Endodermal cell (in vitro differentiated cells): Measurements from ENCODE around the gene ASNSD1. TPM values are rescaled to one million over a fixed set of nuclear protein-coding genes. Genes with fewer than 3 reads are reported as not detected.

Experiments used
- DNase-seq: peaks from one replicate; pipeline ENCODE4 v3.0.0-alpha.2; 2017
- H3K27ac ChIP-seq: 2 replicates; pipeline ENCODE4 v1.5.1; 2013; ENCODE audit warnings: mild to moderate bottlenecking, low read depth, low read length, moderate library complexity
- H3K27me3 ChIP-seq: 2 replicates; pipeline ENCODE4 v1.6.1; 2013; ENCODE audit warnings: mild to moderate bottlenecking, low read length, moderate library complexity; ENCODE audit not compliant: insufficient read depth, control insufficient read depth, poor library complexity, severe bottlenecking
- H3K36me3 ChIP-seq: 2 replicates; pipeline ENCODE4 v1.7.0; 2013; ENCODE audit warnings: mild to moderate bottlenecking, low read length, moderate library complexity; ENCODE audit not compliant: control insufficient read depth, insufficient read depth
- H3K4me1 ChIP-seq: one replicate; pipeline ENCODE4 v1.7.0; 2013; ENCODE audit warnings: low read length; ENCODE audit not compliant: control insufficient read depth, insufficient read depth
- H3K4me3 ChIP-seq: 2 replicates; pipeline ENCODE4 v1.5.1; 2013; ENCODE audit warnings: mild to moderate bottlenecking, low read length, moderate library complexity
- H3K9ac ChIP-seq: 2 replicates; pipeline ENCODE4 v1.6.1; 2013; ENCODE audit warnings: mild to moderate bottlenecking, low read length, moderate library complexity; ENCODE audit not compliant: poor library complexity, severe bottlenecking; ENCODE audit errors: extremely low read depth
- H3K9me3 ChIP-seq: 2 replicates; pipeline ENCODE4 v1.6.1; 2013; ENCODE audit warnings: mild to moderate bottlenecking, low read length, moderate library complexity; ENCODE audit not compliant: control insufficient read depth
- H3K27ac Mint-ChIP-seq: 2 replicates; pipeline ENCODE4 v1.8.0; 2020; ENCODE audit warnings: mixed read lengths
- H3K27me3 Mint-ChIP-seq: 2 replicates; pipeline ENCODE4 v1.8.0; 2021; ENCODE audit warnings: mild to moderate bottlenecking, mixed read lengths; ENCODE audit not compliant: insufficient read depth
- H3K36me3 Mint-ChIP-seq: 2 replicates; pipeline ENCODE4 v1.8.0; 2020; ENCODE audit warnings: low read depth, mixed read lengths
- H3K4me1 Mint-ChIP-seq: 2 replicates; pipeline ENCODE4 v1.8.0; 2020; ENCODE audit warnings: mixed read lengths
- H3K4me3 Mint-ChIP-seq: 2 replicates; pipeline ENCODE4 v1.8.0; 2020; ENCODE audit warnings: mild to moderate bottlenecking, moderate library complexity, mixed read lengths
- H3K9me3 Mint-ChIP-seq: 2 replicates; pipeline ENCODE4 v1.8.0; 2020; ENCODE audit warnings: mild to moderate bottlenecking, mixed read lengths
- CTCF ChIP-seq: fragments of 200-600 bp; sonication (generic); conservative IDR thresholded peaks from 2 replicates; pipeline ENCODE4 v1.5.0; 2021; ENCODE audit warnings: antibody characterized with exemption, mild to moderate bottlenecking
- WGBS, 2 experiments: methylation state at CpG; one replicate each; pipeline versions ENCODE4 v1.1.5 to v1.1.7; 2013; ENCODE audit warnings: missing lambda C conversion rate in 2 of 2, mixed read lengths in 1 of 2; ENCODE audit not compliant: insufficient coverage in 1 of 2, insufficient read length in 1 of 2; 5-methylcytosine and 5-hydroxymethylcytosine counted together
- total RNA-seq, 2 donors: library from RNA; stranded (reverse); fragmentation: NEBNext Ultra II Directional in 1 of 2; extraction: Animal tissue kit (Norgen Biotek cat#: 25700) in 1 of 2; gene quantifications; 2 replicates in 1 of 2; 3 replicates in 1 of 2; pipeline ENCODE4 v1.2.1, GENCODE V29; 2021

ASNSD1 gene
- total RNA-seq, 2 donors from 2014 or later: 43.3 to 56.2 TPM

- Histone ChIP-seq H3K4me1 (peaks cover 14% of the 10 kb centered on the region), H3K9ac (no peak overlapping the region), H3K4me3 (no peak overlapping the region), H3K27ac (no peak overlapping the region), H3K36me3 (no peaks in the 10 kb centered on the region), H3K27me3 (no peaks in the 10 kb centered on the region), H3K9me3 (no peaks in the 10 kb centered on the region)
- Mint-ChIP-seq H3K27ac (no peak overlapping the region), H3K4me3 (no peak overlapping the region), H3K27me3 (no peaks in the 10 kb centered on the region), H3K9me3 (no peaks in the 10 kb centered on the region), H3K36me3 (no peaks in the 10 kb centered on the region), H3K4me1 (peaks cover 32% of the 10 kb centered on the region)
- DNase-seq: no peak
- WGBS, 2 experiments: 88 to 92% methylated on average over 2 of the region's 2 CpGs
- TF ChIP-seq CTCF: no peak
These were observed 25.9 kb upstream of the ASNSD1 start for GRCh38 chr2:189635353-189635752.

GRCh38 chr2:189638301-189639006, 22.8 kb upstream of the ASNSD1 start:
- no peaks in the 10 kb centered on the region for H3K9me3 Mint-ChIP-seq
- Histone ChIP-seq H3K27ac (no peak overlapping the region), H3K4me1 (peaks cover 14% of the 10 kb centered on the region), H3K9me3 (no peaks in the 10 kb centered on the region), H3K36me3 (no peaks in the 10 kb centered on the region), H3K9ac (no peak overlapping the region), H3K27me3 (no peaks in the 10 kb centered on the region), H3K4me3 (no peak overlapping the region)
- no peak overlapping the region for H3K4me3 Mint-ChIP-seq
- DNase-seq: no peak
- WGBS, 2 experiments: 98 to 100% methylated on average over 1 to 4 of the region's 4 CpGs
- H3K27ac Mint-ChIP-seq: no peak overlapping the region
- TF ChIP-seq CTCF: peak; percentile 24
- H3K27me3 Mint-ChIP-seq: no peaks in the 10 kb centered on the region
- peaks cover 42% of the 10 kb centered on the region for H3K4me1 Mint-ChIP-seq
- H3K36me3 Mint-ChIP-seq: no peaks in the 10 kb centered on the region

GRCh38 chr2:189639007-189639609, 22.2 kb upstream of the ASNSD1 start:
- Mint-ChIP-seq H3K27ac (peak overlapping the region; percentile 18), H3K4me1 (peaks cover 42% of the 10 kb centered on the region), H3K36me3 (no peaks in the 10 kb centered on the region), H3K27me3 (no peaks in the 10 kb centered on the region), H3K4me3 (no peak overlapping the region), H3K9me3 (no peaks in the 10 kb centered on the region)
- Histone ChIP-seq H3K9ac (no peak overlapping the region), H3K27ac (no peak overlapping the region), H3K4me1 (peaks cover 14% of the 10 kb centered on the region), H3K36me3 (no peaks in the 10 kb centered on the region), H3K9me3 (no peaks in the 10 kb centered on the region), H3K27me3 (no peaks in the 10 kb centered on the region), H3K4me3 (no peak overlapping the region)
- no peak for TF ChIP-seq CTCF
- no peak for DNase-seq
- WGBS, 2 experiments: 50 to 59% methylated on average over 2 to 3 of the region's 3 CpGs
